Calu3 (cell line): ENCODE measurements around the gene KRTAP1-5. TPM values are rescaled to one million over a fixed set of nuclear protein-coding genes. Genes with fewer than 3 reads are reported as not detected.
"Not testable (repeated sequence)": the region's sequence is repeated elsewhere in the genome, so short reads cannot be mapped to it uniquely, and the experiment has no call there.

ENCODE experiments used
- BruUV-seq: library from RNA; stranded (reverse); fragments of 400-500 nt; replicated peaks from 2 replicates; lab custom pipeline; 2021; lab: Mats Ljungman, UMichigan
- CTCF ChIA-PET: fragments of 300-600 bp; sonication (Branson Sonifier 250); formaldehyde crosslinking; loops from one replicate; lab custom pipeline; 2022; ENCODE audit warnings: antibody characterized with exemption; lab: Charles Lee
- DNase-seq: peaks from one replicate; pipeline ENCODE4 v3.0.0; 2022
- H3K27ac Mint-ChIP-seq: one replicate; pipeline ENCODE4 v1.8.0; 2022; ENCODE audit warnings: mixed read lengths; ENCODE audit not compliant: unreplicated experiment
- H3K27me3 Mint-ChIP-seq: one replicate; pipeline ENCODE4 v1.8.0; 2022; ENCODE audit warnings: mixed read lengths; ENCODE audit not compliant: unreplicated experiment
- H3K36me3 Mint-ChIP-seq: one replicate; pipeline ENCODE4 v1.8.0; 2022; ENCODE audit warnings: mild to moderate bottlenecking, moderate library complexity, mixed read lengths; ENCODE audit not compliant: insufficient read depth, unreplicated experiment
- H3K4me1 Mint-ChIP-seq: one replicate; pipeline ENCODE4 v1.8.0; 2022; ENCODE audit warnings: mild to moderate bottlenecking, low read depth, mixed read lengths; ENCODE audit not compliant: unreplicated experiment
- H3K4me3 Mint-ChIP-seq: one replicate; pipeline ENCODE4 v1.8.0; 2022; ENCODE audit warnings: mild to moderate bottlenecking, low read depth, moderate library complexity, mixed read lengths; ENCODE audit not compliant: unreplicated experiment
- H3K9me3 Mint-ChIP-seq: one replicate; pipeline ENCODE4 v1.8.0; 2022; ENCODE audit warnings: low read depth, mixed read lengths; ENCODE audit not compliant: unreplicated experiment
- CTCF ChIP-seq: fragments of 200-600 bp; IDR thresholded peaks from one replicate; pipeline ENCODE4 v1.8.0; 2022; ENCODE audit warnings: antibody characterized with exemption; ENCODE audit not compliant: unreplicated experiment
- intact Hi-C: fragments of 100-400 bp; cut with micrococcal nuclease; formaldehyde crosslinking; loops from one replicate; pipeline ENCODE4 v1.10.0; 2022; ENCODE audit not compliant: unreplicated experiment
- total RNA-seq: library from RNA; stranded (reverse); gene quantifications from 2 replicates; pipeline ENCODE4 v1.2.3, GENCODE V29; 2022

The KRTAP1-5 gene
- total RNA-seq, 1 experiment from 2014 or later, result not detected

GRCh38 chr17:41042953-41043352 is 15.9 kb upstream of the KRTAP1-5 start:
- no peaks in the 10 kb centered on the region for H3K27me3 Mint-ChIP-seq
- TF ChIP-seq CTCF, result no peak
- H3K36me3 Mint-ChIP-seq, result peaks cover 6% of the 10 kb centered on the region
- H3K27ac Mint-ChIP-seq, result no peak overlapping the region
- CTCF ChIA-PET, result interaction anchor here (0.9 kb wide), 1 partner anchor 84 kb away, joined by 3 read pairs; no protein-coding TSS in a partner anchor
- peaks cover 7% of the 10 kb centered on the region for H3K9me3 Mint-ChIP-seq
- DNase-seq, result no peak
- BruUV-seq, result no TSS peak
- no peak overlapping the region for H3K4me3 Mint-ChIP-seq
- peaks cover 35% of the 10 kb centered on the region for H3K4me1 Mint-ChIP-seq
- intact Hi-C loops, result loop anchor here (2.0 to 5.0 kb wide), 2 partner anchors 18 to 41 kb away; partner anchors contain the start of gene KRTAP2-3

GRCh38 chr17:41040783-41041571 is 14.0 kb upstream of the KRTAP1-5 start, which contains the start of gene KRTAP1-1:
TSS of gene KRTAP1-1 (minus strand) at chr17:41041450. CDS start at chr17:41041397, 53 bp downstream.
- TF ChIP-seq CTCF, result peak; percentile 73
- intact Hi-C loops, result loop anchor here (1.0 to 5.0 kb wide), 5 partner anchors 39 to 184 kb away; no protein-coding TSS in a partner anchor
- H3K27me3 Mint-ChIP-seq, H3K36me3 Mint-ChIP-seq, H3K9me3 Mint-ChIP-seq: not testable (repeated sequence)
- peak; percentile 71 for DNase-seq
- CTCF ChIA-PET, result interaction anchor here (0.8 to 1.9 kb wide), 11 partner anchors 17 to 186 kb away, joined by 3 to 7 read pairs (median 3); partner anchors contain the start of genes KRT23 and KRT39
- Mint-ChIP-seq H3K27ac (peak within 1 kb of the TSS; percentile 60), H3K4me3 (peak within 1 kb of the TSS; percentile 63), H3K4me1 (peaks cover 36% of the 10 kb centered on the region)
- TSS peak; percentile 97 for BruUV-seq

- intact Hi-C loops, result no loop called here
- H3K27ac Mint-ChIP-seq, result no peak overlapping the region
- no peaks in the 10 kb centered on the region for H3K27me3 Mint-ChIP-seq
- no TSS peak for BruUV-seq
- no peaks in the 10 kb centered on the region for H3K9me3 Mint-ChIP-seq
- no peak for DNase-seq
- CTCF ChIA-PET, result interaction anchor here (1.1 to 1.4 kb wide), 2 partner anchors 13 to 18 kb away, joined by 3 to 7 read pairs; no protein-coding TSS in a partner anchor
- peaks cover 49% of the 10 kb centered on the region for H3K4me1 Mint-ChIP-seq
- peaks cover 6% of the 10 kb centered on the region for H3K36me3 Mint-ChIP-seq
- no peak overlapping the region for H3K4me3 Mint-ChIP-seq
- no peak for TF ChIP-seq CTCF
Observed at GRCh38 chr17:41037853-41038350, 10.9 kb upstream of the KRTAP1-5 start.

- H3K27me3 Mint-ChIP-seq, BruUV-seq, intact Hi-C loops, DNase-seq, H3K9me3 Mint-ChIP-seq, H3K36me3 Mint-ChIP-seq, H3K4me3 Mint-ChIP-seq: not testable (repeated sequence)
- CTCF ChIA-PET, result interaction anchor here (0.7 kb wide), 1 partner anchor 10 kb away, joined by 3 read pairs; no protein-coding TSS in a partner anchor
- peak within 1 kb of the TSS; percentile 45 for H3K27ac Mint-ChIP-seq
- peaks cover 32% of the 10 kb centered on the region for H3K4me1 Mint-ChIP-seq
Observed at GRCh38 chr17:41034346-41034935, 7.4 kb upstream of the KRTAP1-5 start, which contains the start of gene KRTAP1-3. TSS of gene KRTAP1-3 (minus strand) at chr17:41034874. CDS start at chr17:41034821, 53 bp downstream.
